PFSK-1 (cell line): ENCODE measurements around the gene TTYH1.

ENCODE experiments used
- FOXP2 ChIP-seq: optimal IDR thresholded peaks from 2 replicates; pipeline ENCODE3; 2011; ENCODE audit warnings: borderline replicate concordance, control low read depth, inconsistent platforms; ENCODE audit not compliant: insufficient read depth; ENCODE audit errors: extremely low read length, extremely low read depth
- POLR2AphosphoS5 ChIP-seq: IDR thresholded peaks from 2 replicates; pipeline ENCODE4 v1.6.1; 2012; ENCODE audit warnings: low read depth, mild to moderate bottlenecking, control low read depth, low read length, moderate library complexity
- REST ChIP-seq, 2 experiments: IDR thresholded peaks; 2 replicates each; pipeline versions ENCODE4 v1.6.1 to v1.8.0; 2011 to 2012; ENCODE audit warnings: low read depth in 2 of 2, low read length in 2 of 2, control low read depth in 1 of 2, inconsistent platforms in 1 of 2, mild to moderate bottlenecking in 1 of 2, moderate library complexity in 1 of 2; ENCODE audit not compliant: insufficient read depth in 1 of 2
- SIN3A ChIP-seq: IDR thresholded peaks from 2 replicates; pipeline ENCODE4 v1.6.1; 2012; ENCODE audit warnings: mild to moderate bottlenecking, low read length, moderate library complexity, borderline replicate concordance; ENCODE audit not compliant: insufficient read depth
- TAF1 ChIP-seq: IDR thresholded peaks from 2 replicates; pipeline ENCODE4 v1.6.1; 2012; ENCODE audit warnings: low read length, control low read depth, borderline replicate concordance; ENCODE audit not compliant: insufficient read depth

- no peak for TF ChIP-seq SIN3A
- no peak for TF ChIP-seq POLR2AphosphoS5
- TF ChIP-seq REST (IDR thresholded peaks at IDR 0.05; ENCODE audit: insufficient read depth in 1 of 2, low read depth in 2 of 2, low read length in 2 of 2): no peak
- TF ChIP-seq TAF1: no peak
- TF ChIP-seq FOXP2: no peak
These were observed 1.1 kb upstream of the TTYH1 start for GRCh38 chr19:54414156-54414555.
